ENCODE results near the gene IFT27.

The IFT27 gene

GRCh38 chr22:36715647-36716046, 60.3 kb downstream of the IFT27 start:
- DNase-seq = no peak

- no peak for DNase-seq
Measured at GRCh38 chr22:36714110-36714509, 61.8 kb downstream of the IFT27 start.

DNA sequence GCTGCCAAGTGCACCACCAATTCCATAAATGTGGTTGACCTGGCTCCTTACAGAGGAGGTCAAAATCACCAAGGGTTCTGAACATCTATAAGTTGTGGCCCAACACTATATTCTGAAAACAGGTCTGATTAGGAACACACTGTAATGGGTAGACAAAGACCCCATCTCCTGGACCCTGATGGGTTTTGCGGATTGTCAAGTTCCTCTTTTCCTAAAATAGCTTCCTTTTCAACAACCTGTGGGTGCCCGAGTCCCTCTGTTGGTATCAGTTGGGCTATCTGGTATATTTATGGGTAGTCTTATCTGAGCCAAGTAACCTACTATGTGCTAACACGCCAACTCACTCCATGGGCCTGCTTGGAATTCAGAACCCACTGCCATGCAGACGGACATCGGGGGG, 62.5 kb downstream of the IFT27 start:
- no peak for DNase-seq
